Measurements from ENCODE around the gene PNPLA7.
"Not testable (repeated sequence)": the region's sequence is repeated elsewhere in the genome, so short reads cannot be mapped to it uniquely, and the experiment has no call there.

Gene PNPLA7

GRCh38 chr9:137476856-137477255, 73.3 kb downstream of the PNPLA7 start:
- DNase-seq: no peak

GRCh38 chr9:137475666-137476065, 74.5 kb downstream of the PNPLA7 start:
- no peak for DNase-seq

GRCh38 chr9:137474271-137474670, 75.9 kb downstream of the PNPLA7 start:
- DNase-seq: no peak

GRCh38 chr9:137470785-137471184, 79.4 kb downstream of the PNPLA7 start:
- no peak for DNase-seq

- no peak for DNase-seq
These were observed 82.3 kb downstream of the PNPLA7 start for GRCh38 chr9:137467896-137468295.

- no peak for DNase-seq
These were observed 83.0 kb downstream of the PNPLA7 start for GRCh38 chr9:137467161-137467581.

GRCh38 chr9:137466389-137467085, 83.7 kb downstream of the PNPLA7 start:
- not testable (repeated sequence) for DNase-seq

GRCh38 chr9:137465720-137466388, 84.3 kb downstream of the PNPLA7 start:
- no peak for DNase-seq

GRCh38 chr9:137465000-137465719, 85.0 kb downstream of the PNPLA7 start:
- no peak for DNase-seq

GRCh38 chr9:137464291-137464999, 85.8 kb downstream of the PNPLA7 start:
- DNase-seq: no peak

- DNase-seq: no peak
These were observed 86.3 kb downstream of the PNPLA7 start for GRCh38 chr9:137463931-137464290.

GRCh38 chr9:137462986-137463930, 86.9 kb downstream of the PNPLA7 start:
- DNase-seq: no peak

GRCh38 chr9:137462396-137462985, 87.7 kb downstream of the PNPLA7 start:
- DNase-seq: no peak

- DNase-seq: no peak
These were observed 88.4 kb downstream of the PNPLA7 start for GRCh38 chr9:137461663-137462395.

GRCh38 chr9:137461316-137461662, 88.9 kb downstream of the PNPLA7 start:
- DNase-seq: no peak

GRCh38 chr9:137460363-137461315, 89.6 kb downstream of the PNPLA7 start:
- no peak for DNase-seq

GRCh38 chr9:137459601-137460362, 90.4 kb downstream of the PNPLA7 start:
- DNase-seq: no peak

GRCh38 chr9:137459152-137459600, 91.0 kb downstream of the PNPLA7 start, which contains the start of gene NSMF:
TSS of gene NSMF (minus strand) at chr9:137459334. CDS start at chr9:137459102, 232 bp downstream.
- peak; percentile 73 to 93 for DNase-seq

Data from NCI-H1930 (cell line).